Smooth muscle cell (in vitro differentiated cells): ENCODE measurements around the gene ABCB11. TPM values are rescaled to one million over a fixed set of nuclear protein-coding genes. Genes with fewer than 3 reads are reported as not detected.

ENCODE experiments used
- DNase-seq: peaks from one replicate; lab custom pipeline; 2025; ENCODE audit not compliant: unreplicated experiment; lab: John Stamatoyannopoulos, UW
- H2AFZ ChIP-seq: fragments of 200-600 bp; sonication (generic); 2 replicates; pipeline ENCODE4 v1.6.0; 2016; ENCODE audit warnings: antibody characterized with exemption, low read depth, mild to moderate bottlenecking
- H3F3A ChIP-seq: fragments of 200-600 bp; sonication (generic); 2 replicates; pipeline ENCODE4 v1.6.0; 2017; ENCODE audit warnings: antibody characterized with exemption, low read depth
- H3K27ac ChIP-seq: fragments of 200-600 bp; sonication (generic); 2 replicates; pipeline ENCODE4 v1.5.1; 2016; ENCODE audit warnings: low read depth, mild to moderate bottlenecking
- H3K27me3 ChIP-seq: fragments of 200-600 bp; sonication (generic); 2 replicates; pipeline ENCODE4 v1.6.1; 2016; ENCODE audit warnings: low read depth, mild to moderate bottlenecking
- H3K36me3 ChIP-seq: fragments of 200-600 bp; sonication (generic); 2 replicates; pipeline ENCODE4 v1.5.1; 2016; ENCODE audit warnings: low read depth
- H3K4me1 ChIP-seq: fragments of 200-600 bp; sonication (generic); 2 replicates; pipeline ENCODE4 v1.5.1; 2016; ENCODE audit warnings: low read depth
- H3K4me2 ChIP-seq: fragments of 200-600 bp; sonication (generic); 2 replicates; pipeline ENCODE4 v1.6.0; 2016; ENCODE audit warnings: mild to moderate bottlenecking
- H3K4me3 ChIP-seq: fragments of 200-600 bp; sonication (generic); 2 replicates; pipeline ENCODE4 v1.5.1; 2016; ENCODE audit warnings: mild to moderate bottlenecking
- H3K79me2 ChIP-seq: fragments of 200-600 bp; sonication (generic); 2 replicates; pipeline ENCODE4 v1.6.0; 2016; ENCODE audit warnings: low read depth, mild to moderate bottlenecking
- H3K9ac ChIP-seq: fragments of 200-600 bp; sonication (generic); 2 replicates; pipeline ENCODE4 v1.6.0; 2016; ENCODE audit warnings: low read depth
- H3K9me3 ChIP-seq: fragments of 200-600 bp; sonication (generic); replicated peaks from 2 replicates; pipeline ENCODE4 v1.5.1; 2016; ENCODE audit warnings: low read depth
- H4K20me1 ChIP-seq: fragments of 200-600 bp; sonication (generic); 2 replicates; pipeline ENCODE4 v1.6.0; 2016; ENCODE audit warnings: low read depth
- WGBS: methylation state at CpG from one replicate; pipeline ENCODE4 v1.1.7; 2016; ENCODE audit warnings: low lambda C conversion rate; 5-methylcytosine and 5-hydroxymethylcytosine counted together
- polyA plus RNA-seq: library from polyadenylated mRNA; unstranded; fragments of >200 nt; fragmentation: Nextera tagmentation; extraction: Ambion mirVana; gene quantifications from 2 replicates; pipeline ENCODE4 v1.2.1, GENCODE V29; 2016
- total RNA-seq: library from RNA; depleted of rRNA; stranded (reverse); fragments of >200 nt; gene quantifications from 2 replicates; pipeline ENCODE4 v1.2.3, GENCODE V29; 2014
- TF ChIP-seq, protein P1 (sequence below): fragments of 200-600 bp; sonication (generic); IDR thresholded peaks from 2 replicates; pipeline ENCODE4 v1.5.1; 2017; ENCODE audit warnings: borderline replicate concordance, mild to moderate bottlenecking, antibody characterized with exemption; ENCODE audit not compliant: insufficient read depth, poor library complexity, severe bottlenecking

Gene ABCB11
- total and polyA plus RNA-seq, 2 experiments from 2014 or later: 0.04 to 0.05 TPM

DNA sequence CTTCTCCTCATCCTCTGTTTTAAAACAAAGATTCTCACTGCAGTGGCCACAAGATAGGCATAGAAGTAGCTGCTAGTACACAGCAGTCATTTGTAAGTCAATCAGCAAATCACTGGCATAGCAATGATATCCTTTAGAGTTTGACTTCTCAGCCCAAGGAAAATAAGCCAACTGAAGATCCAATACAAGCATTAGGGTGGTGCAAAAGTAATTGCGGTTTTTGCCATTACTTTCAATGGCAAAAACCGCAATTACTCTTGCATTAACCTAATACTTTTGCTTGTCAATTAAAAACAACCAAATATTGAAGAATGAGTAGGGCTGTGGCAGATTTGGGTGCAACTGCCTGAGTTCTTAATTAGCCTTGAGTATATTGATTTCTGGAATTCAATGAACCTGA is 127.2 kb downstream of the ABCB11 start:
- Histone ChIP-seq H4K20me1 (no peaks in the 10 kb centered on the region), H3K9me3 (no peaks in the 10 kb centered on the region), H3K27me3 (no peaks in the 10 kb centered on the region), H3F3A (no peaks in the 10 kb centered on the region), H3K79me2 (no peaks in the 10 kb centered on the region), H3K4me3 (no peak overlapping the region), H2AFZ (no peak overlapping the region), H3K4me1 (no peaks in the 10 kb centered on the region), H3K36me3 (no peaks in the 10 kb centered on the region), H3K9ac (no peak overlapping the region), H3K4me2 (no peak overlapping the region), H3K27ac (no peak overlapping the region)
- no peak for DNase-seq
- 96% methylated on average over 2 of the region's 2 CpGs for WGBS
- TF ChIP-seq, protein P1, sequence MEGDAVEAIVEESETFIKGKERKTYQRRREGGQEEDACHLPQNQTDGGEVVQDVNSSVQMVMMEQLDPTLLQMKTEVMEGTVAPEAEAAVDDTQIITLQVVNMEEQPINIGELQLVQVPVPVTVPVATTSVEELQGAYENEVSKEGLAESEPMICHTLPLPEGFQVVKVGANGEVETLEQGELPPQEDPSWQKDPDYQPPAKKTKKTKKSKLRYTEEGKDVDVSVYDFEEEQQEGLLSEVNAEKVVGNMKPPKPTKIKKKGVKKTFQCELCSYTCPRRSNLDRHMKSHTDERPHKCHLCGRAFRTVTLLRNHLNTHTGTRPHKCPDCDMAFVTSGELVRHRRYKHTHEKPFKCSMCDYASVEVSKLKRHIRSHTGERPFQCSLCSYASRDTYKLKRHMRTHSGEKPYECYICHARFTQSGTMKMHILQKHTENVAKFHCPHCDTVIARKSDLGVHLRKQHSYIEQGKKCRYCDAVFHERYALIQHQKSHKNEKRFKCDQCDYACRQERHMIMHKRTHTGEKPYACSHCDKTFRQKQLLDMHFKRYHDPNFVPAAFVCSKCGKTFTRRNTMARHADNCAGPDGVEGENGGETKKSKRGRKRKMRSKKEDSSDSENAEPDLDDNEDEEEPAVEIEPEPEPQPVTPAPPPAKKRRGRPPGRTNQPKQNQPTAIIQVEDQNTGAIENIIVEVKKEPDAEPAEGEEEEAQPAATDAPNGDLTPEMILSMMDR: no peak

DNA sequence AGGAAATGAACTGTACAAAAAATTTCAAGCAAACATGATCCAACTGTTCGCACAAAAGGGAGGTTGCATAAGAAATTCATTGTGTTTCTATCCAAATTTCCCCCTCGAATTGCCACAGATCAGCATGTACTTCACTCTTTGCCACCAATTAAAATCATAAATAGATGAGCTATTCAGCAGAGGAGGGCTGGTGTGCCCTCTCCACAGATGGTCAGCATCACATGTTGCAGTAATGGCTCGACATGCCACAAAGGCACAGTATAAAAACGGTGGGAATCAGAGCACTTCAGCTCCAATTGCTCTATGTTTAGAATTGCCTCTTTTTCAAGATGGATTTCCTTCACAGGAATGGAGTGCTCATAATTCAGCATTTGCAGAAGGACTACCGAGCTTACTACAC is 130.1 kb downstream of the ABCB11 start, which contains the start of gene G6PC2:
Gene G6PC2, plus strand, starts transcription at position 289 of the 400 bp plus-strand sequence. Its CDS starts 41 bp downstream, at position 330.
- no peak within 1 kb of the TSS for H3K27ac ChIP-seq
- no peaks in the 10 kb centered on the region for H3K27me3 ChIP-seq
- no peak within 1 kb of the TSS for H3K9ac ChIP-seq
- H3K79me2 ChIP-seq: no peaks in the 10 kb centered on the region
- 89% methylated on average over 5 of the region's 5 CpGs for WGBS
- no peak for DNase-seq
- H3K4me1 ChIP-seq: no peaks in the 10 kb centered on the region
- no peak within 1 kb of the TSS for H3K4me2 ChIP-seq
- H3K4me3 ChIP-seq: no peak within 1 kb of the TSS
- TF ChIP-seq, protein P1: no peak
- no peaks in the 10 kb centered on the region for H3F3A ChIP-seq
- no peaks in the 10 kb centered on the region for H3K36me3 ChIP-seq
- no peaks in the 10 kb centered on the region for H3K9me3 ChIP-seq
- no peaks in the 10 kb centered on the region for H4K20me1 ChIP-seq
- no peak within 1 kb of the TSS for H2AFZ ChIP-seq

DNA sequence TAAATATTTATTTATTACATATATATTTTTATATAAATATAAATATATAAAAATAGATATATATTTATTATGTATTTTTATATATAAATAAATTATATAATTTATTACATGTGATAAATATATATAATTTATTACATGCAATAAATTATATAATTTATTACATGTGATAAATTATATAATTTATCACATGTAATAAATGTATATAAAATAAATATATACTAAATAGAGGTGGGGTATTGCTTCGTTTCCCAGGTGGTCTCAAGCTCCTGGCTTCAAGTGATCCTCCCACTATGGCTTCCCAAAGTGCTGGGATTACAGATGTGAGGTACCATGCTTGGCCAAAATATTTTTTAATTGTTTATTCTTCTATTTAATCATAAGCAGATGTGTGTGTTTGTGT is 133.7 kb downstream of the ABCB11 start:
- WGBS: 68% methylated on average over 1 of the region's 1 CpG
- no peaks in the 10 kb centered on the region for H3K4me1 ChIP-seq
- H3K4me3 ChIP-seq: no peak overlapping the region
- H2AFZ ChIP-seq: no peak overlapping the region
- no peaks in the 10 kb centered on the region for H3K27me3 ChIP-seq
- no peaks in the 10 kb centered on the region for H4K20me1 ChIP-seq
- no peak for DNase-seq
- no peaks in the 10 kb centered on the region for H3K9me3 ChIP-seq
- no peaks in the 10 kb centered on the region for H3K36me3 ChIP-seq
- TF ChIP-seq, protein P1: no peak
- no peaks in the 10 kb centered on the region for H3K79me2 ChIP-seq
- H3K9ac ChIP-seq: no peak overlapping the region
- no peak overlapping the region for H3K4me2 ChIP-seq
- no peak overlapping the region for H3K27ac ChIP-seq
- H3F3A ChIP-seq: no peaks in the 10 kb centered on the region

DNA sequence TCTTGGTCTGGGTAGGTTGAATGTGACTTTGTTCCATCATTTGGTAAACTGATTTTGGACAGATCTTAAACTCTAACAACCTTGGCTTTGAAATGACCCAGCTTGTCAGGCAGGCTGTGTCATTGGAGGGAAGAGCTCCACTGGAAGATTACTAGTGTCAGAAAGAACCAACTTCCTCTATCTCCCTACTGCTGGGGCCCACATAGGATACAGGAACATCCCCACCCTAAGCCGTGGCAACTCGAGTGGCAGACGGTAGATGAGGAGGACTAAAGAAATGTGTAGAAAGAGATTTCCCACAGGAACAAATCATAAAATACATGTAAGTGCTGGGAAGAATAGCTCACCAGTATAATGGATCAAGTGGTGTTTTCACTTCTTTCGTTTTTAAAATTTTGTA is 134.3 kb downstream of the ABCB11 start:
- H4K20me1 ChIP-seq: no peaks in the 10 kb centered on the region
- H3K4me3 ChIP-seq: no peak overlapping the region
- no peak overlapping the region for H3K4me2 ChIP-seq
- TF ChIP-seq, protein P1: no peak
- H3F3A ChIP-seq: no peaks in the 10 kb centered on the region
- 66% methylated on average over 4 of the region's 4 CpGs for WGBS
- no peak overlapping the region for H3K27ac ChIP-seq
- no peak overlapping the region for H3K9ac ChIP-seq
- H3K79me2 ChIP-seq: no peaks in the 10 kb centered on the region
- H3K36me3 ChIP-seq: no peaks in the 10 kb centered on the region
- H3K27me3 ChIP-seq: no peaks in the 10 kb centered on the region
- no peak for DNase-seq
- H3K4me1 ChIP-seq: no peaks in the 10 kb centered on the region
- H2AFZ ChIP-seq: no peak overlapping the region
- no peaks in the 10 kb centered on the region for H3K9me3 ChIP-seq
